IMR-90 (cell line): ENCODE data around the gene ARF1. TPM values are rescaled to one million over a fixed set of nuclear protein-coding genes. Genes with fewer than 3 reads are reported as not detected.

ENCODE experiments used
- ATAC-seq: fragments of 200-7000 bp; cut with Tn5 transposase; 2 replicates; pipeline ENCODE4 v1.9.1; 2020; ENCODE audit warnings: low read depth, mild to moderate bottlenecking, moderate library complexity
- BruUV-seq: library from RNA; stranded (reverse); fragments of 400-500 nt; replicated peaks from 2 replicates; lab custom pipeline; 2021; lab: Mats Ljungman, UMichigan
- CTCF ChIA-PET: fragments of 300-600 bp; formaldehyde crosslinking; extraction: SDS; loops from one replicate; lab custom pipeline; 2021; ENCODE audit warnings: antibody characterized with exemption; lab: Yijun Ruan, JAX
- POLR2A ChIA-PET: fragments of 300-600 bp; sonication (Branson Sonifier 250); formaldehyde crosslinking; loops from one replicate; lab custom pipeline; 2022; ENCODE audit warnings: antibody characterized with exemption; ENCODE audit not compliant: unreplicated experiment; lab: Charles Lee
- DNase-seq: peaks from one replicate; pipeline ENCODE4 v3.0.0; 2013
- H2AFZ ChIP-seq: replicated peaks from 2 replicates; pipeline ENCODE3; 2013; ENCODE audit warnings: low read length, mild to moderate bottlenecking; ENCODE audit not compliant: poor library complexity
- H2AK5ac ChIP-seq: 2 replicates; pipeline ENCODE4 v1.6.1; 2013; ENCODE audit warnings: low read depth, low read length, inconsistent platforms
- H2AK9ac ChIP-seq: replicated peaks from 2 replicates; pipeline ENCODE3; 2013; ENCODE audit warnings: mild to moderate bottlenecking, low read depth, low read length, moderate library complexity; ENCODE audit not compliant: poor library complexity
- H2BK120ac ChIP-seq: 2 replicates; pipeline ENCODE4 v1.6.1; 2013; ENCODE audit warnings: low read depth, low read length, inconsistent platforms
- H2BK15ac ChIP-seq: 3 replicates; pipeline ENCODE4 v1.6.1; 2013; ENCODE audit warnings: low read depth, low read length, inconsistent platforms
- H2BK20ac ChIP-seq: 2 replicates; pipeline ENCODE4 v1.6.1; 2013; ENCODE audit warnings: low read depth, mild to moderate bottlenecking, inconsistent platforms, low read length, moderate library complexity
- H2BK5ac ChIP-seq: 2 replicates; pipeline ENCODE4 v1.6.1; 2013; ENCODE audit warnings: mild to moderate bottlenecking, low read depth, low read length, inconsistent platforms; ENCODE audit not compliant: poor library complexity, severe bottlenecking
- H3K14ac ChIP-seq: replicated peaks from 2 replicates; pipeline ENCODE4 v1.6.1; 2013; ENCODE audit warnings: low read depth, low read length, inconsistent platforms
- H3K18ac ChIP-seq: 2 replicates; pipeline ENCODE4 v1.6.1; 2013; ENCODE audit warnings: low read depth, low read length, control low read depth
- H3K23ac ChIP-seq: 2 replicates; pipeline ENCODE4 v1.6.1; 2013; ENCODE audit warnings: low read depth, low read length, inconsistent platforms
- H3K27ac ChIP-seq: 2 replicates; pipeline ENCODE4 v1.5.1; 2013; ENCODE audit warnings: mild to moderate bottlenecking, control low read depth, low read length; ENCODE audit not compliant: insufficient read depth
- H3K27me3 ChIP-seq: 2 replicates; pipeline ENCODE4 v1.6.1; 2013; ENCODE audit warnings: low read length; ENCODE audit not compliant: control insufficient read depth, insufficient read depth
- H3K36me3 ChIP-seq: 2 replicates; pipeline ENCODE4 v1.6.1; 2013; ENCODE audit warnings: low read length, mixed read lengths; ENCODE audit not compliant: control insufficient read depth, insufficient read depth
- H3K4ac ChIP-seq: 2 replicates; pipeline ENCODE4 v1.6.1; 2013; ENCODE audit warnings: low read depth, low read length, inconsistent platforms
- H3K4me1 ChIP-seq: 2 replicates; pipeline ENCODE4 v1.6.1; 2013; ENCODE audit warnings: low read length, mixed read lengths; ENCODE audit not compliant: control insufficient read depth, insufficient read depth
- H3K4me2 ChIP-seq: 2 replicates; pipeline ENCODE4 v1.6.1; 2013; ENCODE audit warnings: low read depth, mild to moderate bottlenecking, control low read depth, low read length, moderate library complexity
- H3K4me3 ChIP-seq: 2 replicates; pipeline ENCODE4 v1.5.1; 2013; ENCODE audit warnings: low read depth, mild to moderate bottlenecking, control low read depth, low read length, moderate library complexity; ENCODE audit not compliant: insufficient read depth
- H3K56ac ChIP-seq: 2 replicates; pipeline ENCODE4 v1.6.1; 2013; ENCODE audit warnings: low read length, inconsistent platforms; ENCODE audit not compliant: insufficient read depth; ENCODE audit errors: extremely low read depth
- H3K79me1 ChIP-seq, 2 experiments: 2 replicates each; pipeline ENCODE4 v1.6.1; 2013; ENCODE audit warnings: low read length in 2 of 2, inconsistent platforms in 1 of 2, low read depth in 1 of 2
- H3K9ac ChIP-seq: 2 replicates; pipeline ENCODE4 v1.6.1; 2013; ENCODE audit warnings: low read depth, low read length, control low read depth
- H3K9me1 ChIP-seq: 2 replicates; pipeline ENCODE4 v1.6.1; 2013; ENCODE audit warnings: low read length, inconsistent platforms; ENCODE audit not compliant: insufficient read depth
- H3K9me3 ChIP-seq: 2 replicates; pipeline ENCODE4 v1.6.1; 2013; ENCODE audit warnings: low read length; ENCODE audit not compliant: control insufficient read depth, insufficient read depth
- H4K20me1 ChIP-seq: 2 replicates; pipeline ENCODE4 v1.6.1; 2013; ENCODE audit warnings: low read length, inconsistent platforms; ENCODE audit not compliant: insufficient read depth
- H4K5ac ChIP-seq: 2 replicates; pipeline ENCODE4 v1.6.1; 2013; ENCODE audit warnings: mild to moderate bottlenecking, low read depth, low read length, control low read depth
- H4K8ac ChIP-seq, 2 experiments: 2 replicates each; pipeline ENCODE4 v1.6.1; 2013; ENCODE audit warnings: low read depth in 2 of 2, low read length in 2 of 2, control low read depth in 1 of 2, inconsistent platforms in 1 of 2
- H4K91ac ChIP-seq: 2 replicates; pipeline ENCODE4 v1.6.1; 2013; ENCODE audit warnings: low read depth, low read length, inconsistent platforms; ENCODE audit not compliant: insufficient read depth
- BHLHE40 ChIP-seq: fragments of 150-350 bp; IDR thresholded peaks from 2 replicates; pipeline ENCODE4 v1.6.1; 2016; ENCODE audit warnings: mild to moderate bottlenecking, low read depth, low read length
- CEBPB ChIP-seq: IDR thresholded peaks from 2 replicates; pipeline ENCODE4 v1.6.1; 2012; ENCODE audit warnings: low read depth, low read length, improper control_type of control experiment
- CHD1 ChIP-seq: IDR thresholded peaks from 2 replicates; pipeline ENCODE4 v1.6.1; 2012; ENCODE audit warnings: low read depth, low read length, improper control_type of control experiment
- CTCF ChIP-seq: conservative IDR thresholded peaks from 2 replicates; pipeline ENCODE4 v1.5.1; 2012; ENCODE audit warnings: mild to moderate bottlenecking, low read depth, low read length, improper control_type of control experiment
- MAFK ChIP-seq: IDR thresholded peaks from 2 replicates; pipeline ENCODE4 v1.6.1; 2012; ENCODE audit warnings: low read depth, low read length, improper control_type of control experiment
- MAZ ChIP-seq: IDR thresholded peaks from 2 replicates; pipeline ENCODE4 v1.6.1; 2012; ENCODE audit warnings: low read depth, mild to moderate bottlenecking, low read length, improper control_type of control experiment, moderate library complexity, borderline replicate concordance
- MXI1 ChIP-seq: IDR thresholded peaks from 2 replicates; pipeline ENCODE4 v1.6.1; 2012; ENCODE audit warnings: low read depth, mild to moderate bottlenecking, low read length, moderate library complexity, borderline replicate concordance
- NFE2L2 ChIP-seq: fragments of 150-350 bp; IDR thresholded peaks from 2 replicates; pipeline ENCODE4 v1.6.1; 2016; ENCODE audit warnings: low read depth, mild to moderate bottlenecking, low read length
- POLR2A ChIP-seq: IDR thresholded peaks from 2 replicates; pipeline ENCODE4 v1.6.1; 2012; ENCODE audit warnings: mild to moderate bottlenecking, low read depth, low read length
- RAD21 ChIP-seq: IDR thresholded peaks from 2 replicates; pipeline ENCODE4 v1.6.1; 2012; ENCODE audit warnings: low read length, improper control_type of control experiment
- RCOR1 ChIP-seq: IDR thresholded peaks from 2 replicates; pipeline ENCODE4 v1.6.1; 2012; ENCODE audit warnings: mild to moderate bottlenecking, low read length, improper control_type of control experiment; ENCODE audit not compliant: insufficient replicate concordance
- RFX5 ChIP-seq: IDR thresholded peaks from 2 replicates; pipeline ENCODE4 v1.8.0; 2012; ENCODE audit warnings: low read depth, mild to moderate bottlenecking, low read length, moderate library complexity
- SMC3 ChIP-seq: fragments of 150-350 bp; IDR thresholded peaks from 2 replicates; pipeline ENCODE4 v1.6.1; 2016; ENCODE audit warnings: low read depth, mild to moderate bottlenecking, antibody characterized with exemption, low read length, moderate library complexity
- USF2 ChIP-seq: fragments of 150-350 bp; IDR thresholded peaks from 2 replicates; pipeline ENCODE4 v1.6.1; 2017; ENCODE audit warnings: mild to moderate bottlenecking, antibody characterized with exemption, low read length, low read depth
- WGBS, 2 experiments: methylation state at CpG; one replicate each; pipeline versions ENCODE4 v1.1.5 to v1.1.7; 2013; ENCODE audit warnings: missing lambda C conversion rate in 2 of 2; ENCODE audit not compliant: insufficient read length in 1 of 2; ENCODE audit errors: extremely low coverage in 2 of 2; 5-methylcytosine and 5-hydroxymethylcytosine counted together
- dilution Hi-C: fragments of 300-500 bp; cut with HindIII; formaldehyde crosslinking; loops from one replicate; pipeline ENCODE4 v1.14.3; 2018; ENCODE audit warnings: low sequenced_read_pairs; ENCODE audit not compliant: unreplicated experiment
- in situ Hi-C: fragments of 300-500 bp; cut with MboI; formaldehyde crosslinking; loops from 3 replicates; pipeline ENCODE4 v1.14.3; 2019; ENCODE audit warnings: low sequenced_read_pairs, inconsistent platforms, mixed read lengths
- intact Hi-C: fragments of 100-400 bp; cut with micrococcal nuclease; formaldehyde crosslinking; loops from 2 replicates; pipeline ENCODE4 v1.10.0; 2022
- polyA plus RNA-seq, 3 experiments: library from polyadenylated mRNA; depleted of rRNA; stranded (reverse); fragments of >200 nt; gene quantifications; 2 replicates each; pipeline ENCODE4 v1.2.3, GENCODE V29; 2012; ENCODE audit warnings: low replicate concordance in 1 of 3
- total RNA-seq: library from RNA; depleted of rRNA; stranded (reverse); fragments of >200 nt; gene quantifications from 2 replicates; pipeline ENCODE4 v1.2.3, GENCODE V29; 2012
- TF ChIP-seq, protein P1 (sequence below): fragments of 150-350 bp; IDR thresholded peaks from 2 replicates; pipeline ENCODE4 v1.6.1; 2016; ENCODE audit warnings: low read depth, mild to moderate bottlenecking, low read length, moderate library complexity, borderline replicate concordance

ARF1 gene
- total and polyA plus RNA-seq, 2 of the 4 experiments (the other 2 are of a cell fraction) = 330 to 1,100 TPM

DNA sequence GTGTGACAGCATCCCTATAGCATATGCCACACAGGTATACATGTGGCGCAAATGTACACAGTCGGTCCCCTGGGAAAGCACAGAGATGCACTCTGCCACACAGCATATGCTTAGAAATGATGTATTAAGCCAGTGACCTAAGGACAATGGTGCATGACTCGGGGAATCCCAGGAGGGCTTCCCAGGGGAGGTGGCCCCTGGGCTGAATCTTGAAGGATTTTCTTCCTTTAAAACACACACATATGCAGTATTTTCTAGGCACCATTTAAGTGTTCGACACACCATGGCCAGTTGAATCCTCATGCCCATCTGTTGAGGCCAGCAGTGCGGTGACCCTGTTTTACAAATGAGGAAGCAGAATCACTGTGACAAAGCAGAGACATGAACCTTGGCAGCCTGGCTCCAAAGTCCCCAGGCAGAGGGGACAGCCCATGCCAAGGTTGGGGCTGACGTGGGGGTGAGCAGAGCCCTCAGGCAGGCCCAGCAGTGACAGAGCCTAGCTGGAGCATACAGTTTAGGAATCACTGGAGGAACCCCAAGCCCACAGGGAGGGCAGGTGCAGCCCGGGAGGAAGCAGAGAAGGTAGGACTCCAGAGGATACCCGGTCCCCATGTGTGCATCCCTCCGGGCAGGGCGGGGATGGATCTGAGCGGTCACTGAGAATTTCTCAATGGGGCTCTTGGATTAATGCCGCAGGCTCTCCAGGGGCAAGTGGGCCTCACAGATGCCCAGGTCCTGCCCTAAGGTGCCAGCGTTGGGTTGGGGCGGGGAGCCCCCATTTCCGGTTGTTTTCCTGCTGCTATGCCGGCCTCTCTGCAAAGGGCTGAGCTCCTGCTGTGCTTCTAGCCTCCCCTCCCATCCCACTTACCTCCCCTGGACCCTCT, 47.3 kb upstream of the ARF1 start:
- BruUV-seq = no TSS peak
- WGBS, 2 experiments = 71% methylated on average over 10 of the region's 16 CpGs; no CpG with 5 or more reads in 1 of the 2 experiments
- Histone ChIP-seq H3K4me2 (no peak overlapping the region), H3K56ac (no peak overlapping the region), H4K5ac (no peak overlapping the region), H2BK15ac (no peak overlapping the region), H2AFZ (no peak overlapping the region), H3K4me3 (no peak overlapping the region), H2AK9ac (no peak overlapping the region), H3K4me1 (no peaks in the 10 kb centered on the region), H3K9me3 (no peaks in the 10 kb centered on the region), H3K14ac (no peak overlapping the region), H3K4ac (no peak overlapping the region), H2AK5ac (no peak overlapping the region), H2BK20ac (no peak overlapping the region), H3K9me1 (no peaks in the 10 kb centered on the region), H4K20me1 (no peaks in the 10 kb centered on the region), H4K8ac (no peak overlapping the region), H3K27ac (no peak overlapping the region), H3K18ac (no peak overlapping the region), H3K79me1 (no peaks in the 10 kb centered on the region), H2BK5ac (no peak overlapping the region), H2BK120ac (no peak overlapping the region), H3K36me3 (no peaks in the 10 kb centered on the region), H3K27me3 (peaks cover 38% of the 10 kb centered on the region), H3K9ac (no peak overlapping the region), H3K23ac (no peak overlapping the region), H4K91ac (no peak overlapping the region)
- ATAC-seq (no peak), DNase-seq (no peak)
- intact Hi-C loops (no loop called here), dilution Hi-C loops (no loop called here), in situ Hi-C loops (no loop called here)
- ChIA-PET POLR2A (no interaction called here), CTCF (no interaction called here)
- TF ChIP-seq RCOR1 (no peak), CEBPB (no peak), MXI1 (no peak), CHD1 (no peak), NFE2L2 (no peak), USF2 (no peak), MAZ (no peak), RAD21 (no peak), RFX5 (no peak), POLR2A (no peak), BHLHE40 (no peak), SMC3 (no peak), CTCF (no peak), MAFK (no peak)
- TF ChIP-seq, protein P1, sequence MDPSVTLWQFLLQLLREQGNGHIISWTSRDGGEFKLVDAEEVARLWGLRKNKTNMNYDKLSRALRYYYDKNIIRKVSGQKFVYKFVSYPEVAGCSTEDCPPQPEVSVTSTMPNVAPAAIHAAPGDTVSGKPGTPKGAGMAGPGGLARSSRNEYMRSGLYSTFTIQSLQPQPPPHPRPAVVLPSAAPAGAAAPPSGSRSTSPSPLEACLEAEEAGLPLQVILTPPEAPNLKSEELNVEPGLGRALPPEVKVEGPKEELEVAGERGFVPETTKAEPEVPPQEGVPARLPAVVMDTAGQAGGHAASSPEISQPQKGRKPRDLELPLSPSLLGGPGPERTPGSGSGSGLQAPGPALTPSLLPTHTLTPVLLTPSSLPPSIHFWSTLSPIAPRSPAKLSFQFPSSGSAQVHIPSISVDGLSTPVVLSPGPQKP = no peak
